SK-N-SH treated with all-trans-retinoic acid at 6 μM for 48 hours (cell line): ENCODE data around the gene CEP192.

Source experiments
- ATAC-seq: fragments of 200-7000 bp; cut with Tn5 transposase; 3 replicates; pipeline ENCODE4 v1.9.1; 2020; ENCODE audit warnings: mild to moderate bottlenecking, moderate library complexity
- ARNTL ChIP-seq: fragments of 450-650 bp; formaldehyde crosslinking; IDR thresholded peaks from 2 replicates; pipeline ENCODE4 v1.5.0; 2020; ENCODE audit warnings: low read depth, mild to moderate bottlenecking, moderate library complexity, borderline replicate concordance
- BACH2 ChIP-seq: fragments of 250-450 bp; sonication (Bioruptor Pico); IDR thresholded peaks from 2 replicates; pipeline ENCODE4 v1.9.0; 2021; ENCODE audit warnings: mild to moderate bottlenecking, borderline replicate concordance
- CSDC2 ChIP-seq: fragments of 250-450 bp; sonication (Bioruptor Pico); IDR thresholded peaks from 2 replicates; pipeline ENCODE4 v1.5.0; 2020; ENCODE audit warnings: mild to moderate bottlenecking, moderate library complexity
- ESRRG ChIP-seq: fragments of 250-450 bp; sonication (Bioruptor Pico); IDR thresholded peaks from 2 replicates; pipeline ENCODE4 v1.6.1; 2021; ENCODE audit warnings: mild to moderate bottlenecking
- GLIS3 ChIP-seq: fragments of 250-450 bp; sonication (Bioruptor Pico); IDR thresholded peaks from 2 replicates; pipeline ENCODE4 v1.5.0; 2020; ENCODE audit warnings: mild to moderate bottlenecking, moderate library complexity
- ISL1 ChIP-seq: fragments of 250-450 bp; sonication (Bioruptor Pico); IDR thresholded peaks from 2 replicates; pipeline ENCODE4 v2.1.2; 2022; ENCODE audit warnings: mild to moderate bottlenecking, moderate library complexity
- OSR1 ChIP-seq: fragments of 250-450 bp; sonication (Bioruptor Pico); IDR thresholded peaks from 2 replicates; pipeline ENCODE4 v1.8.0; 2022; ENCODE audit warnings: moderate library complexity, mild to moderate bottlenecking, inconsistent platforms
- RARB ChIP-seq: fragments of 250-450 bp; sonication (Bioruptor Pico); IDR thresholded peaks from 2 replicates; pipeline ENCODE4 v1.8.0; 2021; ENCODE audit warnings: mild to moderate bottlenecking, moderate library complexity
- SNAI2 ChIP-seq: fragments of 250-450 bp; sonication (Bioruptor Pico); IDR thresholded peaks from 2 replicates; pipeline ENCODE4 v1.5.0; 2020; ENCODE audit warnings: mild to moderate bottlenecking, moderate library complexity
- TCF4 ChIP-seq: fragments of 250-450 bp; sonication (Bioruptor Pico); IDR thresholded peaks from 2 replicates; pipeline ENCODE4 v1.8.0; 2021; ENCODE audit warnings: mild to moderate bottlenecking, moderate library complexity, borderline replicate concordance
- TOX ChIP-seq: fragments of 250-450 bp; sonication (Bioruptor Pico); IDR thresholded peaks from 2 replicates; pipeline ENCODE4 v1.8.0; 2021; ENCODE audit warnings: mild to moderate bottlenecking, moderate library complexity, borderline replicate concordance
- ZC3H10 ChIP-seq: fragments of 250-450 bp; sonication (Bioruptor Pico); IDR thresholded peaks from 2 replicates; pipeline ENCODE4 v1.5.1; 2021; ENCODE audit warnings: mild to moderate bottlenecking, moderate library complexity
- ZFP3 ChIP-seq: fragments of 250-450 bp; sonication (Bioruptor Pico); IDR thresholded peaks from 2 replicates; pipeline ENCODE4 v1.5.0; 2020; ENCODE audit warnings: mild to moderate bottlenecking, moderate library complexity
- ZFP30 ChIP-seq: fragments of 450-650 bp; formaldehyde crosslinking; IDR thresholded peaks from 2 replicates; pipeline ENCODE4 v1.5.0; 2022; ENCODE audit warnings: mild to moderate bottlenecking, moderate library complexity
- ZNF70 ChIP-seq: fragments of 450-650 bp; formaldehyde crosslinking; IDR thresholded peaks from 2 replicates; pipeline ENCODE4 v1.5.0; 2020; ENCODE audit warnings: mild to moderate bottlenecking, moderate library complexity
- ZNF8 ChIP-seq: fragments of 450-650 bp; formaldehyde crosslinking; IDR thresholded peaks from 2 replicates; pipeline ENCODE4 v1.5.0; 2020; ENCODE audit warnings: mild to moderate bottlenecking, moderate library complexity
- TF ChIP-seq, protein P1 (sequence below): fragments of 250-450 bp; sonication (Bioruptor Pico); IDR thresholded peaks from 2 replicates; pipeline ENCODE4 v1.5.1; 2021; ENCODE audit warnings: mild to moderate bottlenecking, moderate library complexity
- TF ChIP-seq, protein P2 (sequence below): fragments of 250-450 bp; sonication (Bioruptor Pico); IDR thresholded peaks from 2 replicates; pipeline ENCODE4 v1.5.0; 2020; ENCODE audit warnings: mild to moderate bottlenecking, moderate library complexity
- TF ChIP-seq, protein P3 (sequence below): fragments of 250-450 bp; sonication (Bioruptor Pico); IDR thresholded peaks from 2 replicates; pipeline ENCODE4 v1.8.0; 2021; ENCODE audit warnings: low read depth, mild to moderate bottlenecking, moderate library complexity, borderline replicate concordance
- TF ChIP-seq, protein P4 (sequence below): fragments of 250-450 bp; sonication (Bioruptor Pico); IDR thresholded peaks from 2 replicates; pipeline ENCODE4 v1.8.0; 2020; ENCODE audit warnings: mild to moderate bottlenecking, moderate library complexity, borderline replicate concordance
- TF ChIP-seq, protein P5 (sequence below): fragments of 250-450 bp; sonication (Bioruptor Pico); IDR thresholded peaks from 2 replicates; pipeline ENCODE4 v1.5.1; 2020; ENCODE audit warnings: low read depth, mild to moderate bottlenecking, moderate library complexity

CEP192 gene

DNA sequence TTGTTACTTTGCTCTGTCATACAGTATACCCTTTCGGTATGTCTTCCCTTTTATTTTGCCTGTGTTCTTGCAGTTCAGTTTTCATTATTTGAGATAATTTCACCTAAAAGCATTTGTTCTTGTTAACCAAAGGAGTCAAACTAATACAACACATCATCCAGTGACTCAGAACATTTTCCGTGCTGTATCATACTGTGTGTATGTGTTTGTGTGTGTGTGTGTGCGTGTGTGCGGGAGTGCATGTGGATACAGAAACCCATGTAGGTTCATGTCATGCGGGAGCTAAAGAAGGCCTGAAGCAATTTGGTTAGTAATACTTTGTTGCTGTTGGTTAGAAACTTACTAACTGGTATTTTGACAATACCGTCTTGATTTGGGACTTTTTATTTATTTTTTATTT lies 60.0 kb downstream of the CEP192 start:
- TF ChIP-seq, protein P1, sequence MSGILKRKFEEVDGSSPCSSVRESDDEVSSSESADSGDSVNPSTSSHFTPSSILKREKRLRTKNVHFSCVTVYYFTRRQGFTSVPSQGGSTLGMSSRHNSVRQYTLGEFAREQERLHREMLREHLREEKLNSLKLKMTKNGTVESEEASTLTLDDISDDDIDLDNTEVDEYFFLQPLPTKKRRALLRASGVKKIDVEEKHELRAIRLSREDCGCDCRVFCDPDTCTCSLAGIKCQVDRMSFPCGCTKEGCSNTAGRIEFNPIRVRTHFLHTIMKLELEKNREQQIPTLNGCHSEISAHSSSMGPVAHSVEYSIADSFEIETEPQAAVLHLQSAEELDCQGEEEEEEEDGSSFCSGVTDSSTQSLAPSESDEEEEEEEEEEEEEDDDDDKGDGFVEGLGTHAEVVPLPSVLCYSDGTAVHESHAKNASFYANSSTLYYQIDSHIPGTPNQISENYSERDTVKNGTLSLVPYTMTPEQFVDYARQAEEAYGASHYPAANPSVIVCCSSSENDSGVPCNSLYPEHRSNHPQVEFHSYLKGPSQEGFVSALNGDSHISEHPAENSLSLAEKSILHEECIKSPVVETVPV (CRISPR knock-in tag), result no peak
- TF ChIP-seq, protein P2, sequence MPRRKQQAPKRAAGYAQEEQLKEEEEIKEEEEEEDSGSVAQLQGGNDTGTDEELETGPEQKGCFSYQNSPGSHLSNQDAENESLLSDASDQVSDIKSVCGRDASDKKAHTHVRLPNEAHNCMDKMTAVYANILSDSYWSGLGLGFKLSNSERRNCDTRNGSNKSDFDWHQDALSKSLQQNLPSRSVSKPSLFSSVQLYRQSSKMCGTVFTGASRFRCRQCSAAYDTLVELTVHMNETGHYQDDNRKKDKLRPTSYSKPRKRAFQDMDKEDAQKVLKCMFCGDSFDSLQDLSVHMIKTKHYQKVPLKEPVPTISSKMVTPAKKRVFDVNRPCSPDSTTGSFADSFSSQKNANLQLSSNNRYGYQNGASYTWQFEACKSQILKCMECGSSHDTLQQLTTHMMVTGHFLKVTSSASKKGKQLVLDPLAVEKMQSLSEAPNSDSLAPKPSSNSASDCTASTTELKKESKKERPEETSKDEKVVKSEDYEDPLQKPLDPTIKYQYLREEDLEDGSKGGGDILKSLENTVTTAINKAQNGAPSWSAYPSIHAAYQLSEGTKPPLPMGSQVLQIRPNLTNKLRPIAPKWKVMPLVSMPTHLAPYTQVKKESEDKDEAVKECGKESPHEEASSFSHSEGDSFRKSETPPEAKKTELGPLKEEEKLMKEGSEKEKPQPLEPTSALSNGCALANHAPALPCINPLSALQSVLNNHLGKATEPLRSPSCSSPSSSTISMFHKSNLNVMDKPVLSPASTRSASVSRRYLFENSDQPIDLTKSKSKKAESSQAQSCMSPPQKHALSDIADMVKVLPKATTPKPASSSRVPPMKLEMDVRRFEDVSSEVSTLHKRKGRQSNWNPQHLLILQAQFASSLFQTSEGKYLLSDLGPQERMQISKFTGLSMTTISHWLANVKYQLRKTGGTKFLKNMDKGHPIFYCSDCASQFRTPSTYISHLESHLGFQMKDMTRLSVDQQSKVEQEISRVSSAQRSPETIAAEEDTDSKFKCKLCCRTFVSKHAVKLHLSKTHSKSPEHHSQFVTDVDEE (CRISPR knock-in tag), result no peak
- TF ChIP-seq, protein P3, sequence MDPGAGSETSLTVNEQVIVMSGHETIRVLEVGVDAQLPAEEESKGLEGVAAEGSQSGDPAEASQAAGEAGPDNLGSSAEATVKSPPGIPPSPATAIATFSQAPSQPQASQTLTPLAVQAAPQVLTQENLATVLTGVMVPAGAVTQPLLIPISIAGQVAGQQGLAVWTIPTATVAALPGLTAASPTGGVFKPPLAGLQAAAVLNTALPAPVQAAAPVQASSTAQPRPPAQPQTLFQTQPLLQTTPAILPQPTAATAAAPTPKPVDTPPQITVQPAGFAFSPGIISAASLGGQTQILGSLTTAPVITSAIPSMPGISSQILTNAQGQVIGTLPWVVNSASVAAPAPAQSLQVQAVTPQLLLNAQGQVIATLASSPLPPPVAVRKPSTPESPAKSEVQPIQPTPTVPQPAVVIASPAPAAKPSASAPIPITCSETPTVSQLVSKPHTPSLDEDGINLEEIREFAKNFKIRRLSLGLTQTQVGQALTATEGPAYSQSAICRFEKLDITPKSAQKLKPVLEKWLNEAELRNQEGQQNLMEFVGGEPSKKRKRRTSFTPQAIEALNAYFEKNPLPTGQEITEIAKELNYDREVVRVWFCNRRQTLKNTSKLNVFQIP (CRISPR knock-in tag), result no peak
- TF ChIP-seq ZC3H10 (CRISPR knock-in tag) (no peak), ESRRG (no peak), CSDC2 (no peak)
- no peak for ATAC-seq

DNA sequence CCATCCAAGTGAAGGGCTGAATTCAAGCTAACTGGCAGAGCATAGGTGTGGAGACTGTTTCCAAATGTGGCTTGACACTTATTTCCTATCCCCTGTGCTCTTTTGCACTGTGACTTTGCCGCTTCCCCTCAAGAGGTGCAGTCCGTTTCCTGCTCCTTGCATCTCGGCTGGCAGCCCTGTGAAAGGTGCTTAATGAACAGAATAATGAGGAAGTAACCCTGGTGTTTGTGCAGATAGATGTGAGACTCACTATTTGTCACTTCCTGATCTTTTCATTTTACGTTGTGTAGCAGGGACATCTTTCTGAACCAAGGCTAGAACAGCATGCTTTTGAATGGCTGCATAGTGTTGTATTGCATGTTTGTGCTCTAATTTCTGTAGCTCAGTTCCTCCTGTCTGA lies 60.8 kb downstream of the CEP192 start:
- no peak for ATAC-seq
- TF ChIP-seq, protein P4, sequence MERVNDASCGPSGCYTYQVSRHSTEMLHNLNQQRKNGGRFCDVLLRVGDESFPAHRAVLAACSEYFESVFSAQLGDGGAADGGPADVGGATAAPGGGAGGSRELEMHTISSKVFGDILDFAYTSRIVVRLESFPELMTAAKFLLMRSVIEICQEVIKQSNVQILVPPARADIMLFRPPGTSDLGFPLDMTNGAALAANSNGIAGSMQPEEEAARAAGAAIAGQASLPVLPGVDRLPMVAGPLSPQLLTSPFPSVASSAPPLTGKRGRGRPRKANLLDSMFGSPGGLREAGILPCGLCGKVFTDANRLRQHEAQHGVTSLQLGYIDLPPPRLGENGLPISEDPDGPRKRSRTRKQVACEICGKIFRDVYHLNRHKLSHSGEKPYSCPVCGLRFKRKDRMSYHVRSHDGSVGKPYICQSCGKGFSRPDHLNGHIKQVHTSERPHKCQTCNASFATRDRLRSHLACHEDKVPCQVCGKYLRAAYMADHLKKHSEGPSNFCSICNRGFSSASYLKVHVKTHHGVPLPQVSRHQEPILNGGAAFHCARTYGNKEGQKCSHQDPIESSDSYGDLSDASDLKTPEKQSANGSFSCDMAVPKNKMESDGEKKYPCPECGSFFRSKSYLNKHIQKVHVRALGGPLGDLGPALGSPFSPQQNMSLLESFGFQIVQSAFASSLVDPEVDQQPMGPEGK (CRISPR knock-in tag), result no peak
- TF ChIP-seq, protein P5, sequence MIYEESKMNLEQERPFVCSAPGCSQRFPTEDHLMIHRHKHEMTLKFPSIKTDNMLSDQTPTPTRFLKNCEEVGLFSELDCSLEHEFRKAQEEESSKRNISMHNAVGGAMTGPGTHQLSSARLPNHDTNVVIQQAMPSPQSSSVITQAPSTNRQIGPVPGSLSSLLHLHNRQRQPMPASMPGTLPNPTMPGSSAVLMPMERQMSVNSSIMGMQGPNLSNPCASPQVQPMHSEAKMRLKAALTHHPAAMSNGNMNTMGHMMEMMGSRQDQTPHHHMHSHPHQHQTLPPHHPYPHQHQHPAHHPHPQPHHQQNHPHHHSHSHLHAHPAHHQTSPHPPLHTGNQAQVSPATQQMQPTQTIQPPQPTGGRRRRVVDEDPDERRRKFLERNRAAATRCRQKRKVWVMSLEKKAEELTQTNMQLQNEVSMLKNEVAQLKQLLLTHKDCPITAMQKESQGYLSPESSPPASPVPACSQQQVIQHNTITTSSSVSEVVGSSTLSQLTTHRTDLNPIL (CRISPR knock-in tag), result no peak
- TF ChIP-seq ISL1 (CRISPR knock-in tag) (no peak), RARB (CRISPR knock-in tag) (no peak), OSR1 (CRISPR knock-in tag) (no peak), ZNF70 (CRISPR knock-in tag) (no peak), ARNTL (CRISPR knock-in tag) (no peak), SNAI2 (CRISPR knock-in tag) (no peak)
- TF ChIP-seq, protein P2 (CRISPR knock-in tag), result no peak

DNA sequence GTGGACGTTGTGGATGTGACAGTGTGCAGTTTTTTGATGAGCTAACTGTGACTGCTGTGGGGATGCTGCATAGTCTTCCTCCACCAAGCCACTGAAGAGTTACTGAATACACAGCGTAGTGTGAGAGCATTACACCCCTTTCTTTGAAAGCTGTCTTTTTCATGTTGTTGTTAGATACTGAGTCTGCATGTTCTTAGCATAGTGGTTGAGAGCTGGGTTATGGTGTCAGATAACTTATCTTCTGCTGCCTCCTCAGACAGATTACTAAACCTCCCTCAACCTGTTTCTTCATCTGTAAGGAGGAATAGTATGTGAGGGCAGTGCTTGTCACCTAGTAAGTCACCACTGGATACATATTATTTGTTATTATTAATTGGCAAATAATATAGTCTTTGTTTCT lies 63.2 kb downstream of the CEP192 start:
- TF ChIP-seq SNAI2 (CRISPR knock-in tag), result no peak
- TF ChIP-seq TCF4 (CRISPR knock-in tag), result no peak
- TF ChIP-seq ARNTL (CRISPR knock-in tag), result no peak
- TF ChIP-seq BACH2 (CRISPR knock-in tag), result no peak
- no peak for TF ChIP-seq RARB (CRISPR knock-in tag)
- TF ChIP-seq TOX (CRISPR knock-in tag), result no peak
- TF ChIP-seq ZNF8, result no peak
- TF ChIP-seq, protein P1 (CRISPR knock-in tag), result no peak
- no peak for TF ChIP-seq ZFP30 (CRISPR knock-in tag)
- TF ChIP-seq GLIS3 (CRISPR knock-in tag), result no peak
- TF ChIP-seq OSR1 (CRISPR knock-in tag), result no peak
- TF ChIP-seq ZNF70 (CRISPR knock-in tag), result no peak
- no peak for TF ChIP-seq CSDC2
- TF ChIP-seq ZFP3 (CRISPR knock-in tag), result no peak
- ATAC-seq, result no peak
